HG03342 (cell line): Measurements from ENCODE around the gene XXYLT1.
"Not testable (repeated sequence)": the region's sequence is repeated elsewhere in the genome, so short reads cannot be mapped to it uniquely, and the experiment has no call there.

Experiments
- ATAC-seq: cut with Tn5 transposase; IDR thresholded peaks from one replicate; pipeline ENCODE4 v1.9.1; 2021; ENCODE audit warnings: mild to moderate bottlenecking, moderate library complexity; ENCODE audit not compliant: unreplicated experiment

Gene XXYLT1

GRCh38 chr3:195056506-195056905 is 214.5 kb downstream of the XXYLT1 start:
- ATAC-seq: no peak

- no peak for ATAC-seq
Observed at GRCh38 chr3:195054311-195054710, 216.6 kb downstream of the XXYLT1 start.

DNA sequence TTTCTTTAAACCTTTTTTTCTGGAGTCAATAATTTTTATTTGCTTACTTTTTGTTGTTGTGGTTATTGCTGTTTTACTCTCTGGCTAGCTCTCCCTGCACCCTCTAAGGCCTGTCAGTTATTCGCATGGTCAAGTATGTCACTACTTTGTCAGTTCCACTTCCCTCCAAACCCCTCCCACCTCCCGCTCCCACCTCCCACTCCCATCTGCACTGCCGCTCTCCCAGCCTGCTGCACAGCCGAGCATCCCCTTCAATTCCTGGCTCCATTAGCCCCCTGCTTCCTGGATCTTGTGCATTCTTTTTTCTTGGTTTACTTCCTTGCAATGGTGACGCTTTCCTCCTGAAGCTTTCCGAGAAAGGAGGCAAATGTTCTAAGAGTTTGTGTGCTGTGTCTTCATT is 218.0 kb downstream of the XXYLT1 start:
- ATAC-seq: no peak

DNA sequence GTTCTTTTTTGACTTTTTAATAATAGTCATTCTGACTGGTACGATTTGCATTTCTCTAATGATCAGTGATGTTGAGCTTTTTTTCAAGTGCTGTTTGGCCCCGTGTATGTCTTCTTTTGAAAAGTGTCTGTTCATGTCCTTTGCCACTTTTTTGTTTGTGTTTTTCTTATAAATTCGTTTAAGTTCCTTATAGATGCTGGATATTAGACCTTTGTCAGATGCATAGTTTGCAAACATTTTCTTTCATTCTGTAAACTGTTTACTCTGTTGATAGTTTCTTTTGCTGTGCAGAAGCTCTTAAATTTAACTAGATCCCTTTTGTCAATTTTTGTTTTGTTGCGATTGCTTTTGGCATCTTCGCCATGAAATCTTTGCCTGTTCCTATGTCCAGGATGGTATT is 220.7 kb downstream of the XXYLT1 start:
- not testable (repeated sequence) for ATAC-seq

DNA sequence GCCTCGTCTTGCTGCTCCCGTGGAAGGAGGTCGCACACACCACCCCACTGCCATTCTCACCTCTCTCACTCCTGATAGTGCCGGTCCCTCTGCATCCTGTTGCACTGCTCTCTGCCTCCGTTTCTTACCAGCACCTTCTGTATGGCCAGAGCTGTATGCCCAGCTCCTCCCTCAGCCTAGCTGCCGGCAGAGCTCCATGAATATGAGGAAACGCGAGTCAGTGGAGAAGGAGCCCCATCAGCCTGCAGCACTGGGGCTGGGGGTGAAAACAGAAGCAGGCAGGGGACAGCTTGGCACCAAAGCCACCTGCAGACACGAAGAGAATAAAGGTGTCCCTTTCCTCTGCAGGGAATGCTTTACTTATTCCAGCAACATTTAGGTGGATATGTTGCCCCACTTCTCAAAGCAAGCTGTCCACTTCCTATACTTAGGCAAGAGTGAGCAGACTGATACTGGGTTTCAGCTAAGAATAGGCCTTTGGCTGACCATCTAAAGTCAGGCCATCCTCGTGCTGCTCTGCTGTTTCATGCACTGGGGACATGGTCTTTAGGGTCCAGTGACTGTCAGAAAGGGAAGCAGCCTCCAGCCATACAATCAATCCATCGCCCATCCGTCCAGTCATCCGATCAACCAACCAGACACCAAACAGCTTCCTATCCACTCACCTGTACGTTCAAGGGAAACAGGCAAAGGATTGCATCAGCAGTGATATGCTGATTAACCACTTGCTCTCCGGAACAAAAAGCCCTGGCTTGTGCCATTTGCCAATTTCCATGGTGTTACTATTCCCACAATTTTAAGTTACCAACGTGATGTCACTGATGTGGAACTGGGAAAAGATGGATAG is 222.7 kb downstream of the XXYLT1 start:
- no peak for ATAC-seq

GRCh38 chr3:195047536-195047935 is 223.4 kb downstream of the XXYLT1 start:
- no peak for ATAC-seq

GRCh38 chr3:195046441-195046840 is 224.5 kb downstream of the XXYLT1 start:
- no peak for ATAC-seq

- no peak for ATAC-seq
Observed at GRCh38 chr3:195045481-195046210, 225.3 kb downstream of the XXYLT1 start.

DNA sequence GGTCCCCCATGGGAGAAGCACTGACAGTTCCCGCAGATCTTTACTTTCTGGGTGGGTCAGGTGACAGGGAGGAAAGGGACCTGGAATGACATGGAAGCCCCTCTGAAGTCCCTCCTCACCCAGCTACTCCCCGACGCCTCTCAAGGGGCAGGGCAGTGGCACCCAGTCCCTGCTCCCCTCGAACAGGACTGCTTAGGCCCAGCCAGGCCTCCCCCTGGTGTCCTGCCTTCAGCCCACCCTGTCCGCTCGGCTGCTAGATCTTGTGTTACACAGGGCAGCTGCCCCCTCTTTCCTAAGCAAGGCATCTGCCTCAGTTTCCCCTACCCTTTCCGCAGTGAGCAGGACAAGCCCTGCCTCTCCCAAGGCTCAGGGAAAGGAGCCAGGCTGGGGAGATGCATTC is 226.5 kb downstream of the XXYLT1 start:
- no peak for ATAC-seq

- no peak for ATAC-seq
Observed at GRCh38 chr3:195043607-195044339, 227.2 kb downstream of the XXYLT1 start.

DNA sequence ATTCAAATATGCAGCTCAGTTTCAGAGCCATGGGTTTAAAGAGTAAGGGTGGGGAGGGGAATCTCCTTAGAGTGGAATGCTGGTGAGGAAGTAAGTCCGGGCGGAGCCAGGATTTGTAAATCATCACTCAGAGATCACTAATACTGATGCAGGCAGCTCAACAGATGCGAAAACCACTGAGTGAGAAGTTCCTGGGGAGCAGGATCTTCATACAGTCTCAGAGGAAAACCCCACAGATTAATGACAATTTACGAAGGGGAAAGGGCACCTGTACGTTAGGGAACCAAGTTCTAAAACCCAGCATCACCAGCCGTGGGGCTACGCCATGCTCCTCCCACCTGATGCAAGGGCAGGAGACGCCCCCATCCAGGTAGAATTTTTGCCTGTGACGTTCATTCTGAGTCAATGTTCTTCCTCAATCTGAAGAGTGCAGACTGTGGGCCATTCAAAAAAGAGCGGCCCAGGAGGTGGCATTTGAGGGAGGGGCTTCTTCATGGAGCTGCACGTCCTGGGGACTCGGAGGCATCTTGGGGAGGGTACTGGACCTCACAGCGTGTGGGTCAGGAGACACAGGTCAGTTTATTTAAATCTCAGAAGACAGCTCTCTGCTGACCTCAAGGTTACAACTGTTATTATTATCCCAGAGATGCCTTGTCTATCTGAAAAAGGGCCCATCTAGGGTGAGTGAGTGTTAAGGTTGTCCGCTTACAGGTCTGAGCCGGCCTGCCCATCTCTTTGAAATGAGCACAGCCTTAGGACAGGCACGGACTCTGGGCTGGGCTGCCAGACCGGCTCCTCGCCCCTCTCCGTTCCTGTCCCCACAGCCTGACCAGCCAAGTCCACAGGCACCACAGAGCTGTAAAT is 228.0 kb downstream of the XXYLT1 start:
- ATAC-seq: no peak

DNA sequence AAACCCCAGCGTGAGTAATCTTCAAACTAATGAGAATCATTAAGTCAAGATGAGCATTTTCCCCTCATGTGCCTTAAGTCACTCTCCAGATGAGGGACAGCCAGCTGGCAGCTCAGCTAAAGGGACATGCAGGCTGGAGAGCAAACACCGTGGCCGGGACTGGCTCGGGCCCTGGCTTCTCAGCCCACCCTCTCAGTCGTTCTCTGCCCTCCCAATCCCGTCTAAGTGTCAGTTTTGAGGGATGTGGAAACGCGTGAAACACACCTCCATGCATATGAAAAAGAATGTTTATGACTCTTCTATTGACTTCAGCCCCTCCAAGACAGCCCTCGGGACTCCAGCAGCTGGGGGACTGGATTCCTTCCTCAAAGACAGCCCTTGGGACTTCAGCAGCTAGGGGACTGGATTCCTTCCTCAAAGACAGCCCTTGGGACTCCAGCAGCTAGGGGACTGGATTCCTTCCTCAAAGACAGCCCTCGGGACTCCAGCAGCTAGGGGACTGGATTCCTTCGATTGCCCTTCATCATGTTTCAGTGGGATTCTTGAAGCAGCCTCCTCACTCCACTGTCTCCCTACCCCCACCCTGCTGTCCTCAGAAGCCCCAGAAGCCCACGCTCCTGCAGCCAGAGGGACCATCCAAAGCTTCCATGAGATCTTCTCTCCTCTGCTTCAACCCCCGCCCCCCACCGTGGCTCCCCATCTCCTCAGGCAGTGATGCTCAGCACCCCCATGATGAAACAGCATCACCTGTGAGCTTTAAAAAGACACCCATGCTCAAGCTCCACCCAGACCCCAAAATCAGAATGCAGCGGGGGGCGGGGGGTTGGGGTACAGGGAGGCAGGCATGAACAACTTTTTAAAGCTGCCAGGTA is 228.9 kb downstream of the XXYLT1 start:
- ATAC-seq: no peak

GRCh38 chr3:195040773-195041520 is 230.0 kb downstream of the XXYLT1 start:
- ATAC-seq: no peak

GRCh38 chr3:195040094-195040493 is 230.9 kb downstream of the XXYLT1 start:
- ATAC-seq: no peak

DNA sequence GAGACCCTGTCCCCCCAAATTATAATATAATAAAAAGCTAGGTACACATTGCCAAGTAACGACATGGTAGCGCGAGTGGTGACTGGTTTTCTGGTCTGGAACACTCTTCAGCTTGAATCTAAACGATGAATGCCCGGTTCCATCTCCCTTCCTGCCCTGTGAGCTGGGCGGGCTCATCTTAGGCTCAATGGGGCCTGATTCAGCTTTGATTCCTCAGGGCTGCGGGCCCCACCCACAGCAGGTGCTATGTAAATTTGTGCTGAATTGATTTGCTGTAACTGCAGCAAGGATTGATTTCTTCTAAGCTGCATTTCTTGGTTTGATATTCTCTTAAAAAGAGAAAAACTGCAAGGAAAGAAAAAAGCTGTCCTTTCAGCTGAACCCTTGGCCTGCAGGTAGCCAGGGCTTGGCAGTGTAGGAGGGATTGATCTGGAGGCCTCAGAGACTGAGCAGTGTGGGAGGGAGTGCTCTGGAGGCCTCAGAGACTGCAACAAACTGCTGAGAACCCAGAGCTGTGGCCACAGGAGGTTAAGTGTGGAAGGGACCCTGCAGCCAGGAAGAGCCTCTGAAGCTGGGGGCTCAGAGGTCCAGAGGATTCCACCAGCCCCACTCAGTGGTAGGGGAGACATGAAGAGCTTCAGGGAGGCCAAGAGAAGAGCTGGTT is 231.6 kb downstream of the XXYLT1 start:
- ATAC-seq: no peak

- no peak for ATAC-seq
Observed at GRCh38 chr3:195038161-195038560, 232.8 kb downstream of the XXYLT1 start.

GRCh38 chr3:195037586-195037985 is 233.4 kb downstream of the XXYLT1 start:
- not testable (repeated sequence) for ATAC-seq

GRCh38 chr3:195036974-195037373 is 234.0 kb downstream of the XXYLT1 start:
- ATAC-seq: no peak
